Activated CD4-positive, alpha-beta T cell treated with anti-CD3 and anti-CD28 coated beads for 36 hours (primary cell): Measurements from ENCODE around the gene GPR153. TPM values are rescaled to one million over a fixed set of nuclear protein-coding genes. Genes with fewer than 3 reads are reported as not detected.

Source experiments
- ATAC-seq: fragments of 200-7000 bp; cut with Tn5 transposase; one replicate; pipeline ENCODE4 v1.10.0; 2021; ENCODE audit warnings: mild to moderate bottlenecking, moderate library complexity
- CTCF ChIA-PET: fragments of 350-600 bp; sonication (Branson Sonifier 250); formaldehyde crosslinking; loops from one replicate; lab custom pipeline; 2021; ENCODE audit warnings: antibody characterized with exemption; lab: Charles Lee
- POLR2A ChIA-PET: fragments of 350-600 bp; sonication (Branson Sonifier 250); formaldehyde crosslinking; loops from one replicate; lab custom pipeline; 2021; ENCODE audit warnings: antibody characterized with exemption, inconsistent platforms; lab: Charles Lee
- DNase-seq: peaks from one replicate; pipeline ENCODE4 v3.0.0-alpha.2; 2020
- H3K27ac Mint-ChIP-seq: one replicate; pipeline ENCODE4 v1.8.0; 2021; ENCODE audit warnings: mixed read lengths
- H3K27me3 Mint-ChIP-seq: one replicate; pipeline ENCODE4 v1.8.0; 2021; ENCODE audit warnings: mixed read lengths
- H3K36me3 Mint-ChIP-seq: one replicate; pipeline ENCODE4 v1.8.0; 2021; ENCODE audit warnings: low read depth, mixed read lengths
- H3K4me1 Mint-ChIP-seq: one replicate; pipeline ENCODE4 v1.8.0; 2021; ENCODE audit warnings: mixed read lengths
- H3K4me3 Mint-ChIP-seq: one replicate; pipeline ENCODE4 v1.8.0; 2021; ENCODE audit warnings: mild to moderate bottlenecking, moderate library complexity, mixed read lengths
- H3K9me3 Mint-ChIP-seq: one replicate; pipeline ENCODE4 v1.8.0; 2021; ENCODE audit warnings: low read depth, mixed read lengths
- intact Hi-C, 2 experiments: fragments of 100-400 bp; cut with DNase I in 1 of 2; cut with micrococcal nuclease in 1 of 2; formaldehyde crosslinking; loops; one replicate each; pipeline versions ENCODE4 v1.14.2 to v1.15.1; 2022 to 2024; cut with DNase I, micrococcal nuclease
- total RNA-seq, 2 experiments: library from RNA; stranded (reverse); gene quantifications; one replicate each; pipeline ENCODE4 v1.2.3, GENCODE V29; 2021

Gene GPR153
- total RNA-seq, 2 experiments from 2014 or later = 0.16 to 0.25 TPM

DNA sequence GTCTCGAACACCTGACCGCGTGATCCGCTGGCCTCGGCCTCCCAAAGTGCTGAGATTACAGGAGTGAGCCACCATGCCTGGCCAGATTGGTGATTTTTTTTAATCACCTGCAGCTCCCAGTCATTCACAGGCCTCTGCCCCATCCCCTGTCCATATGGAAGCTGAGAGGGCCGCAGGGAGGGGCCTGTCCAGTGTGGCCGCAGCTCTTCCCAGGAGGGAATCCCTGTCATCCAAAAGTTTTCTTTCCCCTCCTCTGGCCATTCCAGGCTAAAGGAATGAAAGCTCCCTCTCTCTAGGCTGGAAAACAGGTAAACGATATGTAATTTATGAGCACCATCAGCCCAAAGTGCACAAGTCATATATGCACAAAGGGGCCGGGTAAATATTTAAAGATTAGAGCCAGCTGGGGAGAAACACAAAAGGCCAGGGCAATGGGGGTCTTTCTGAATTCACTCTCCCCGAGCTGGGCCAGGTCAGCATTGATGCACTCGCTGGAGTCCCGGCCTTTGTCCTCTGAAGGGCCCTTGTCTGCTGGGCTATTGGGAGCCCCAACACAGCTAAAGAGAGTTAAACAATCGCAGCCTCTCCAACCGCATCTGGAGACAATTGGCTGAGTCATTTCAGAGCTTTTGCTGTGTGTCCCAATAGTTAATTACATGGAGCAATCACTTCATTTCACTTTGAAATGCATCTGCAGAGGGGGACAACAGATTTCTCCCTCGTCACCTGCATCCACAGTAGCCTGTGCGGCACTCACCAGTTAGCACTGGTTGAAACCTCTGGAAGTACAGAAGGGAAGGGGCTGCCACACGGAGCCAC, 20.7 kb downstream of the GPR153 start:
- intact Hi-C loops = loop anchor here in 1 of 2 experiments (5.0 to 10.0 kb wide), 3 partner anchors 362 to 722 kb away; partner anchors contain the start of genes CAMTA1 and KLHL21
- no peak overlapping the region for H3K27ac Mint-ChIP-seq
- POLR2A ChIA-PET = no interaction called here
- peaks cover 37% of the 10 kb centered on the region for H3K27me3 Mint-ChIP-seq
- no peak for ATAC-seq
- no peaks in the 10 kb centered on the region for H3K36me3 Mint-ChIP-seq
- no peak overlapping the region for H3K4me3 Mint-ChIP-seq
- CTCF ChIA-PET = interaction anchor here (0.8 to 1.2 kb wide), 3 partner anchors 8 to 164 kb away, joined by 3 read pairs; no protein-coding TSS in a partner anchor
- H3K4me1 Mint-ChIP-seq = peaks cover 6% of the 10 kb centered on the region
- no peaks in the 10 kb centered on the region for H3K9me3 Mint-ChIP-seq
- no peak for DNase-seq

DNA sequence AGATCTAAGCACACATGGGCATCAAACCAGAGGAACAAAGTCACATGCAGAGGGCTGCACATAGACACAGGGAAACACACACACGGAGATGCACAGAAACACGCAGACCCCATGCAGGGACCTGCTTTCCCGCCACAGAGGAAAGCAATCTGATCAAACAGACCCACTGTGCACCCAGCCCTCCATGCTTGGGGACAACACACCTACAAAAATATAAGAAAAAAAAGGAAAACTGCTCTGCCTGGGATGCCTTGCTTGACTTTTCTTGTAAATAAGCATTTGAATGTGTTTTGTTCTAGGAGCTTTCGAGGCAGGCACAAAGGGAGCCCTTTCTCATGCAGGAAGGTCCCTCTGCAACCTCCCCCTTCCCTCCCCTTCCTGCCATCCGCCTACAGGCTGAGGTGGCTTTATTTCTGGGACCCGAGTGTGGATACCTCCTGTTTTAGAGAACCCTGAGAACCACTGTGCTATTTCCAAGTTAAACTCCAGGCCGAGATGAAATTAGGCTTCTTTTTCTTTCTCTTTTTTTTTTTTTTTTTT, 21.6 kb downstream of the GPR153 start:
- Mint-ChIP-seq H3K36me3 (peaks cover 3% of the 10 kb centered on the region), H3K9me3 (no peaks in the 10 kb centered on the region), H3K4me1 (peaks cover 11% of the 10 kb centered on the region), H3K27me3 (peaks cover 33% of the 10 kb centered on the region), H3K4me3 (no peak overlapping the region), H3K27ac (no peak overlapping the region)
- CTCF ChIA-PET = interaction anchor here (1.0 to 2.3 kb wide), 4 partner anchors 7 to 184 kb away, joined by 3 to 12 read pairs (median 4); no protein-coding TSS in a partner anchor
- intact Hi-C loops = loop anchor here in 1 of 2 experiments (5.0 to 10.0 kb wide), 3 partner anchors 363 to 723 kb away; partner anchors contain the start of genes CAMTA1 and KLHL21
- no peak for ATAC-seq
- DNase-seq = no peak
- POLR2A ChIA-PET = no interaction called here

DNA sequence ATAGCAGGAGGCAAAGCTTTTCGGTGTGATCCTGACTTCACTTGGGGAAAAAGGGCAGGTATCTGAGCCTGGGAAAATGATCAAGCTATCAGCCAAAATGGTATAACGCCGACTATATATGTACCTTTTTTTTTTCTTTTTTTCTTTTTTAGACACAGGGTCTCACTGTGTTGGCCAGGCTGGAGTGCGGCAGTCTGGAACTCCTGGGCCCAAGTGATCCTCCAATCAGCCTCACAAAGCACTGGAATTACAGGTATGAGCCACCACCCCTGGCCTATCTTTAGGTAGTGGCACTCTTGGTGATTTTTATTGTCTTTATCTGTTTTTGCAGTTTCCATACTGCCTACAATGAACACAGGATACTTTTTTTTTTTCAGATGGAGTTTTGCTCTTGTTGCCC, 23.8 kb downstream of the GPR153 start:
- ChIA-PET CTCF (interaction anchor here (1.3 to 2.3 kb wide), 3 partner anchors 10 to 31 kb away, joined by 4 to 12 read pairs (median 4); partner anchors contain the start of gene RNF207), POLR2A (no interaction called here)
- H3K27ac Mint-ChIP-seq = no peak overlapping the region
- no peak for DNase-seq
- peak overlapping the region; percentile 65 for H3K4me3 Mint-ChIP-seq
- H3K9me3 Mint-ChIP-seq = no peaks in the 10 kb centered on the region
- peaks cover 15% of the 10 kb centered on the region for H3K4me1 Mint-ChIP-seq
- intact Hi-C loops = loop anchor here in 1 of 2 experiments (2.0 to 10.0 kb wide), 4 partner anchors 210 to 725 kb away; partner anchors contain the start of genes CAMTA1 and KLHL21
- H3K27me3 Mint-ChIP-seq = peaks cover 23% of the 10 kb centered on the region
- no peak for ATAC-seq
- peaks cover 19% of the 10 kb centered on the region for H3K36me3 Mint-ChIP-seq

DNA sequence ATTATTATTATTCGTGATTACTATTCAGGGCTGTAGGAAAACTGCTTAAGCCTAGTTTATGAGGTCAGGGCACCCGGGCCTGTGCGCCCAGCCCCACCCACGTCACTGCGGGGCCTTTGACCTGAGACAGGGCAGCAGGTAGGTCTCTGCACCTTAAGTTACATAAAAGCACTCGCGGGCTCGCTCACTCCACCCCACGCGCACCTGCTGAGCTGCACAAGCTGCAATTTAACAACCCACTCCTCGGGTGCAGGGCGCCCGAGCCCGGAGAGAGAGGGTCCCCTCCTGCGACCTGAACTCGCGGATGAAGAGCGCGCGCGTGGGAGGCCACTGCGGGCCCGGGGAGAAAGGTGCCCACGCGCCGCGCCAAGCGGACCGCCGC, 25.6 kb downstream of the GPR153 start:
- H3K9me3 Mint-ChIP-seq = no peaks in the 10 kb centered on the region
- peaks cover 29% of the 10 kb centered on the region for H3K36me3 Mint-ChIP-seq
- peak overlapping the region; percentile 78 for H3K27ac Mint-ChIP-seq
- H3K4me1 Mint-ChIP-seq = peaks cover 12% of the 10 kb centered on the region
- peaks cover 11% of the 10 kb centered on the region for H3K27me3 Mint-ChIP-seq
- CTCF ChIA-PET = interaction anchor here (1.0 to 2.4 kb wide), 3 partner anchors 9 to 29 kb away, joined by 3 to 12 read pairs (median 5); partner anchors contain the start of gene RNF207
- no peak for DNase-seq
- intact Hi-C loops = loop anchor here (1.0 to 10.0 kb wide), 7 partner anchors 29 to 727 kb away; partner anchors contain the start of genes CAMTA1 (in 1 of the 2), KLHL21 (in 1 of the 2), RNF207 (in 1 of the 2) and RPL22 (in 1 of the 2)
- ATAC-seq = peak; percentile 7
- POLR2A ChIA-PET = interaction anchor here (0.6 kb wide), 2 partner anchors 27 to 29 kb away, joined by 3 to 4 read pairs; no protein-coding TSS in a partner anchor
- peak overlapping the region; percentile 88 for H3K4me3 Mint-ChIP-seq

DNA sequence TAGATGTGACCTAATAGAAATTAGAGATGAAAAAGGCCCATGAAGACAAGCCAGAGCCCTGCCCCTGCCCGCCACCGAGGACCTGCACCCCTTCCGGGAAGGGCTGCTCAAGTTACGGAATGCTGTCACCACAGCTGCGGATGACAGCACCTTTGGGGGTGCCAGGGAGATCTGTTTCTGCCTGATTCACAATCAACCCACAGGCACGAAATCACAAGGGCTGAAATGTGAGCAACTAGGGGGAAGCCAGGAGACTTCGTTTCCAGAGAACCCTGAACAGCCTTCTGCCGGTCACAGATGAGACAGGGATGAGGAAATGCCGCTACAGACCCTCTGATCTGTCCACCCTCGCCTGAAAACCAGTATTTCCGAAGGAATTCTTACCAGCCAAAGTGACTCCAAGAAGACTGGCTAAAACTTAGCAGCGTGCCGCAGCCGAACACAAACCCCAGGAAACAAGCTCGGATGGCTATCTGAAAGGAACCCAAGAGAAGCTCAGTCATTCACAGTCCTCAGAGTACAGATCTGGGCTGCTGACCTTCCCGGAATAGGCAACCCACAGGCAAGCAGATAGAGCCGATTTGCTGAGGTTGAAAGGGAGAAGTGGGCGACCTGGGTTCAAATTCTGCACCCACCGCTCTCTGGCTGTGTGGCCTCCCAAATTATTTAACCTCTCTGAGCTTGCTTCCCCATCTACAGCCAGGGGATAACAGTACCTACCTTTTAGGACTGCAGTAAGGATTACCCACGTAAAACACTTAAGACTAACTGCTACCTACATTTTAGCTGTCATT, 26.2 kb downstream of the GPR153 start:
- ATAC-seq = no peak
- ChIA-PET CTCF (interaction anchor here (0.7 to 2.4 kb wide), 5 partner anchors 8 to 109 kb away, joined by 3 to 12 read pairs (median 3); partner anchors contain the start of gene RNF207), POLR2A (interaction anchor here (0.6 kb wide), 2 partner anchors 26 to 28 kb away, joined by 3 to 4 read pairs; no protein-coding TSS in a partner anchor)
- no peaks in the 10 kb centered on the region for H3K9me3 Mint-ChIP-seq
- H3K4me1 Mint-ChIP-seq = peaks cover 12% of the 10 kb centered on the region
- intact Hi-C loops = loop anchor here (1.0 to 10.0 kb wide), 7 partner anchors 28 to 728 kb away; partner anchors contain the start of genes CAMTA1 (in 1 of the 2), KLHL21 (in 1 of the 2), RNF207 (in 1 of the 2) and RPL22 (in 1 of the 2)
- peak overlapping the region; percentile 78 for H3K27ac Mint-ChIP-seq
- H3K4me3 Mint-ChIP-seq = peak overlapping the region; percentile 88
- H3K36me3 Mint-ChIP-seq = peaks cover 33% of the 10 kb centered on the region
- peaks cover 8% of the 10 kb centered on the region for H3K27me3 Mint-ChIP-seq
- DNase-seq = no peak

DNA sequence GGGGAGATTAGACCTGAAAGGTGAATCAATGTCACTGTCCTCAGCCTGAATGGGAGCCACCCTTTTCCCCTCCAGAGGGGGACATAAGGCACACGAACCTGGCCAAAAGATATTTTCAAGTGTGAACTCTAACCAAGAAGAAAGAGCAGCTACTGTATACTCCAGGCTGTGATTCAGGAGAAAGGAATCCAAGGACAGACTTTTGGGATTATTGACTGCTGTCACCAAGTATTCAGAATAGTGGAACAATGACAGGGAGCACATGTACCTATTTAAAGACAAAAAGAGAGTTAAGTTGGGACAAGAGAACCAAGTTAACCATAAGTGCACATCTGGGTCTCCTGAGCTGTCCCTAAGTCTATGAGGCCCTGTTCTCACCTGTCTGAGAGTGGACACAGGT, 27.5 kb downstream of the GPR153 start:
- POLR2A ChIA-PET = no interaction called here
- H3K4me3 Mint-ChIP-seq = no peak overlapping the region
- H3K27me3 Mint-ChIP-seq = no peaks in the 10 kb centered on the region
- peaks cover 12% of the 10 kb centered on the region for H3K4me1 Mint-ChIP-seq
- ATAC-seq (no peak), DNase-seq (no peak)
- peaks cover 35% of the 10 kb centered on the region for H3K36me3 Mint-ChIP-seq
- H3K9me3 Mint-ChIP-seq = no peaks in the 10 kb centered on the region
- H3K27ac Mint-ChIP-seq = no peak overlapping the region
- intact Hi-C loops = loop anchor here in 1 of 2 experiments (10.0 kb wide), 1 partner anchor 551 kb away; the partner anchor contains the start of gene CAMTA1
- CTCF ChIA-PET = no interaction called here

DNA sequence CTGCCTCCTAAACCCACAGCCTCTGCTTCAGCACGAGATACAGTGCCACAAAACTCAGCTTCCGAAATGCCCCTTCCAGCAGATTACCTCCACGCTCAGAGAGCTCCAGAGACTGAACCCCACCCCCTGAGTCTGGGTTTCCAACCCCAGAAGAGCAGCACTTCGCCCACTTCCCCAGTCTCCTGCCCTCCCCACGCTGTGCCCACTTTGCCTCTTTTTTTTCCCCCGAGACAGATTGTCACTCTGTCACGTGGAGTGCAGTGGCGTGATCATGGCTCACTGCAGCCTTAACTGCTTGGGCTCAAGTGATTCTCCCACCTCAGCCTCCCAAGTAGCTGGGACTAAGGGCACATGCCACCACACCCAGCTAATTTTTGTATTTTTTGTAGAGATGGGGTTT, 35.2 kb downstream of the GPR153 start:
- peaks cover 41% of the 10 kb centered on the region for H3K36me3 Mint-ChIP-seq
- DNase-seq (no peak), ATAC-seq (no peak)
- POLR2A ChIA-PET = no interaction called here
- H3K4me3 Mint-ChIP-seq = no peak overlapping the region
- H3K9me3 Mint-ChIP-seq = no peaks in the 10 kb centered on the region
- no peaks in the 10 kb centered on the region for H3K4me1 Mint-ChIP-seq
- no peaks in the 10 kb centered on the region for H3K27me3 Mint-ChIP-seq
- intact Hi-C loops = no loop called here
- CTCF ChIA-PET = interaction anchor here (0.6 to 1.0 kb wide), 3 partner anchors 9 to 263 kb away, joined by 3 read pairs; no protein-coding TSS in a partner anchor
- no peak overlapping the region for H3K27ac Mint-ChIP-seq

DNA sequence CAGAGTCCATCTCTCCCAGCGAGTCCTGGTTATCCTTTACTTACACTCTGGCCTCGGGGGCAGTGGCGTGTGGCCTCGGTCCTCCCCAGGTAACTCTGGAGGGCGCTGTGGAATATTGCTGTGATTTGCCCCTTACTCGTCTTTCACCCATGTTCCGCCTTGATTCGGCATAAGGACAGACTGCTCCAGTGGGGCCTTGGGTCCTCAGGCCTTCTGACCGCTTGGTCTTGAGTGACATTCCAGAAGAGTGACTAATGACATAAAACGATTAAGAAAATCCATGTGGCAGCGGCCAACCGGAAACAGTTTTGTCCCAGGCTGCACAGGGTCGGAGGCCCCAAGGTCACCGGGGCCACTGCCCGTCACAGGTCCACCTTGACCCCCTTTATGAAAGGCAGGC, 36.2 kb downstream of the GPR153 start:
- DNase-seq (no peak), ATAC-seq (no peak)
- ChIA-PET CTCF (no interaction called here), POLR2A (no interaction called here)
- Mint-ChIP-seq H3K4me1 (no peaks in the 10 kb centered on the region), H3K27ac (no peak overlapping the region), H3K9me3 (no peaks in the 10 kb centered on the region), H3K4me3 (no peak overlapping the region), H3K36me3 (peaks cover 41% of the 10 kb centered on the region), H3K27me3 (no peaks in the 10 kb centered on the region)
- intact Hi-C loops = no loop called here

DNA sequence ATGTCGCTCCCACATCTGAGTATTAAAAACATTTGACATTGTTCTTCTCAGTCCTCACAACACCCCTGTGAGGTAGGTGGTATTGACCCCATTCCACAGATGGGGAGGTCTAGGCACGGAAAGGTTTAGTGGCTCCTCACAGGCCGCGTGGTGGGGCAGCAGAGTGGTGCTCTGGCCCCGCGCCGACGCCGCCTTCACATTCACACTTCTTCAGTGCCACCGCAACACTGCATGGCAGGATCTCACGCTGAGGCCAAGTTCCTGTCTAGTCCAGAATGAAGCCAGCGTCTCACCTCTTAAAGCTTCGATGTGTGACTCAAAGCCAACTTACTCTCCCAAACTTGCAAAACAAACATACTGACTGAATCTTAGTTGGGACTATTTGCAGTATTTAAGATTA, 37.3 kb downstream of the GPR153 start:
- Mint-ChIP-seq H3K27me3 (no peaks in the 10 kb centered on the region), H3K9me3 (no peaks in the 10 kb centered on the region), H3K4me1 (no peaks in the 10 kb centered on the region), H3K27ac (no peak overlapping the region), H3K36me3 (peaks cover 41% of the 10 kb centered on the region), H3K4me3 (no peak overlapping the region)
- ChIA-PET CTCF (no interaction called here), POLR2A (no interaction called here)
- intact Hi-C loops = no loop called here
- no peak for DNase-seq
- ATAC-seq = no peak

DNA sequence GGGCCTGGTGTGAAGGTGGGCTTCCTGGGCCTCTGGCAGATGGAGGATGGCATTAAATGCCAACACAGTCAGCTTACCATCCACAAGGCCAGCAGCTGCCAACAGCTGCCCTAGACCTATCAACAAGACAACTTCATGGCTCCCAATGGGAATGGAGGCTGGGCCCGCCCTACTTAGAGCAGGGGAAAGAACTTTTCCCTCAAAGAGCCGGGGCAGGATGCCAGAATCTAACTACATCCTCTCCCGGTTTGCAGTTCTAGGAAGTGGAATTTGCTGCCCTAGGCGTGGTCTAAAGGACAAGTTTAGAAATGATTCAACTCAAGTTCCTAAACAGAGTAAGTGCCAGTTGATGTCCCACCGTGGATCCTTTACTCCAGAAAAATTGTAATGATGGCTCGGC, 38.3 kb downstream of the GPR153 start:
- no peak overlapping the region for H3K27ac Mint-ChIP-seq
- CTCF ChIA-PET = no interaction called here
- ATAC-seq (no peak), DNase-seq (no peak)
- H3K36me3 Mint-ChIP-seq = peaks cover 41% of the 10 kb centered on the region
- H3K27me3 Mint-ChIP-seq = no peaks in the 10 kb centered on the region
- H3K4me1 Mint-ChIP-seq = no peaks in the 10 kb centered on the region
- no peaks in the 10 kb centered on the region for H3K9me3 Mint-ChIP-seq
- intact Hi-C loops = no loop called here
- POLR2A ChIA-PET = no interaction called here
- H3K4me3 Mint-ChIP-seq = no peak overlapping the region
